ENCODE results near the gene TET1.
"Not testable (repeated sequence)": the region's sequence is repeated elsewhere in the genome, so short reads cannot be mapped to it uniquely, and the experiment has no call there.

TET1 gene

GRCh38 chr10:68628576-68629127, 68.5 kb downstream of the TET1 start:
- no peak for TF ChIP-seq REST (IDR thresholded peaks at IDR 0.05; ENCODE audit: insufficient replicate concordance, low read depth)

GRCh38 chr10:68632271-68632560, 72.1 kb downstream of the TET1 start:
- not testable (repeated sequence) for H3K27ac ChIP-seq (replicated peaks); H3K4me3 ChIP-seq (replicated peaks; ENCODE audit: insufficient read depth, low read length); H3K27me3 ChIP-seq (ENCODE audit: insufficient read depth, poor library complexity, severe bottlenecking); DNase-seq (ENCODE audit: low read depth in 1 of 2, low spot score in 1 of 2)

More at GRCh38 chr10:68628576-68629127, 68.5 kb downstream of the TET1 start:
- no peak for DNase-seq (ENCODE audit: low read depth in 1 of 2, low spot score in 1 of 2)
- H3K27me3 ChIP-seq (ENCODE audit: insufficient read depth, poor library complexity, severe bottlenecking): no peaks in the 10 kb centered on the region
- no peak overlapping the region for H3K4me3 ChIP-seq (replicated peaks; ENCODE audit: insufficient read depth, low read length)
- no peak overlapping the region for H3K27ac ChIP-seq (replicated peaks)

GRCh38 chr10:68633281-68633680, 73.1 kb downstream of the TET1 start:
- no peak for DNase-seq (ENCODE audit: low read depth in 1 of 2, low spot score in 1 of 2)
- no peak overlapping the region for H3K27ac ChIP-seq (replicated peaks)
- no peak for TF ChIP-seq REST (IDR thresholded peaks at IDR 0.05; ENCODE audit: insufficient replicate concordance, low read depth)
- no peak for TF ChIP-seq CTCF (IDR thresholded peaks at IDR 0.05; ENCODE audit: insufficient read depth, low read length)
- TF ChIP-seq SPI1 (IDR thresholded peaks at IDR 0.05; ENCODE audit: borderline replicate concordance, low read depth): no peak
- no peak for TF ChIP-seq POLR2AphosphoS5 (IDR thresholded peaks at IDR 0.05; ENCODE audit: low read depth)
- TF ChIP-seq GABPA (IDR thresholded peaks at IDR 0.05; ENCODE audit: low read depth): no peak
- no peaks in the 10 kb centered on the region for H3K27me3 ChIP-seq (ENCODE audit: insufficient read depth, poor library complexity, severe bottlenecking)
- H3K4me3 ChIP-seq (replicated peaks; ENCODE audit: insufficient read depth, low read length): no peak overlapping the region

GRCh38 chr10:68633816-68634466, 73.8 kb downstream of the TET1 start:
- Histone ChIP-seq H3K27ac (replicated peaks) (no peak overlapping the region), H3K27me3 (ENCODE audit: insufficient read depth, poor library complexity, severe bottlenecking) (no peaks in the 10 kb centered on the region), H3K4me3 (replicated peaks; ENCODE audit: insufficient read depth, low read length) (no peak overlapping the region)
- no peak for DNase-seq (ENCODE audit: low read depth in 1 of 2, low spot score in 1 of 2)
- TF ChIP-seq GABPA (IDR thresholded peaks at IDR 0.05; ENCODE audit: low read depth): no peak
- TF ChIP-seq SPI1 (IDR thresholded peaks at IDR 0.05; ENCODE audit: borderline replicate concordance, low read depth): no peak
- no peak for TF ChIP-seq POLR2AphosphoS5 (IDR thresholded peaks at IDR 0.05; ENCODE audit: low read depth)
- TF ChIP-seq CTCF (IDR thresholded peaks at IDR 0.05; ENCODE audit: insufficient read depth, low read length): no peak
- no peak for TF ChIP-seq REST (IDR thresholded peaks at IDR 0.05; ENCODE audit: insufficient replicate concordance, low read depth)

All from HL-60 (cell line).